Suprapubic skin (tissue), 4 donors: ENCODE data around the gene CXorf38. TPM values are rescaled to one million over a fixed set of nuclear protein-coding genes. Genes with fewer than 3 reads are reported as not detected.

Experiments
- DNase-seq, 2 donors: peaks; one replicate each; pipeline ENCODE4 v3.0.0-alpha.2; 2019; ENCODE audit warnings: low spot score in 2 of 2
- H3K27ac ChIP-seq: fragments of 200-600 bp; sonication (generic); one replicate; pipeline ENCODE4 v1.5.1; 2019
- H3K27me3 ChIP-seq: fragments of 200-600 bp; sonication (generic); one replicate; pipeline ENCODE4 v1.5.1; 2019
- H3K36me3 ChIP-seq: fragments of 200-600 bp; sonication (generic); one replicate; pipeline ENCODE4 v1.5.1; 2019
- H3K4me1 ChIP-seq: fragments of 200-600 bp; sonication (generic); one replicate; pipeline ENCODE4 v1.5.1; 2019
- H3K4me3 ChIP-seq: fragments of 200-600 bp; sonication (generic); one replicate; pipeline ENCODE4 v1.5.1; 2019; ENCODE audit warnings: mild to moderate bottlenecking
- H3K9me3 ChIP-seq: fragments of 200-600 bp; sonication (generic); one replicate; pipeline ENCODE4 v1.5.1; 2019
- CTCF ChIP-seq, 2 donors: fragments of 200-600 bp in 1 of 2; fragments of 450-650 bp in 1 of 2; sonication (generic) in 1 of 2; IDR thresholded peaks; one replicate each; pipeline ENCODE4 v1.5.1; 2016 to 2019; ENCODE audit warnings: antibody characterized with exemption in 2 of 2, mild to moderate bottlenecking in 1 of 2, moderate library complexity in 1 of 2
- EP300 ChIP-seq: sonication (generic); formaldehyde crosslinking; IDR thresholded peaks from one replicate; pipeline ENCODE4 v1.6.1; 2017; ENCODE audit warnings: antibody characterized with exemption
- POLR2A ChIP-seq, 2 donors: fragments of 450-650 bp; IDR thresholded peaks; one replicate each; pipeline ENCODE4 v1.6.1; 2017; ENCODE audit warnings: antibody characterized with exemption in 2 of 2, mild to moderate bottlenecking in 2 of 2, moderate library complexity in 2 of 2
- POLR2AphosphoS5 ChIP-seq, 3 donors: sonication (generic); formaldehyde crosslinking; IDR thresholded peaks; one replicate each; pipeline ENCODE4 v1.6.1; 2017; ENCODE audit warnings: antibody characterized with exemption in 3 of 3
- whole genome bisulfite sequencing: methylation state at CpG from one replicate; pipeline ENCODE4 v1.1.5; 2018; 5-methylcytosine and 5-hydroxymethylcytosine counted together
- total RNA-seq, 4 donors: library from RNA; depleted of rRNA; stranded (reverse); fragments of >200 nt; gene quantifications; one replicate each; pipeline ENCODE4 v1.1.0, GENCODE V29; 2016

Gene CXorf38, protein sequence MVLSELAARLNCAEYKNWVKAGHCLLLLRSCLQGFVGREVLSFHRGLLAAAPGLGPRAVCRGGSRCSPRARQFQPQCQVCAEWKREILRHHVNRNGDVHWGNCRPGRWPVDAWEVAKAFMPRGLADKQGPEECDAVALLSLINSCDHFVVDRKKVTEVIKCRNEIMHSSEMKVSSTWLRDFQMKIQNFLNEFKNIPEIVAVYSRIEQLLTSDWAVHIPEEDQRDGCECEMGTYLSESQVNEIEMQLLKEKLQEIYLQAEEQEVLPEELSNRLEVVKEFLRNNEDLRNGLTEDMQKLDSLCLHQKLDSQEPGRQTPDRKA
- 10 to 100 TPM in 3 of 4 donors, 1 to 10 TPM in 1; 9.8 to 15.6 (median 12.1) TPM for total RNA-seq

GRCh38 chrX:40647307-40648197 lies at the start of gene CXorf38:
Gene CXorf38 (minus strand): TSS chrX:40647561. CDS start chrX:40647520, 41 bp downstream.
- Histone ChIP-seq H3K27ac (peak within 1 kb of the TSS; percentile 83), H3K4me3 (peak within 1 kb of the TSS; percentile 83), H3K27me3 (no peaks in the 10 kb centered on the region), H3K9me3 (no peaks in the 10 kb centered on the region), H3K36me3 (no peaks in the 10 kb centered on the region), H3K4me1 (peaks cover 22% of the 10 kb centered on the region)
- WGBS = 11% methylated on average over 58 of the region's 66 CpGs
- peak in 1 of 2 donors; percentile 15 for TF ChIP-seq POLR2A (IDR thresholded peaks at IDR 0.05)
- TF ChIP-seq CTCF (IDR thresholded peaks at IDR 0.05) = no peak
- TF ChIP-seq POLR2AphosphoS5 (IDR thresholded peaks at IDR 0.05) = no peak
- no peak for TF ChIP-seq EP300
- DNase-seq = peak; percentile 89 to 95

GRCh38 chrX:40694802-40695201 lies 47.4 kb upstream of the CXorf38 start:
- Histone ChIP-seq H3K27ac (no peak overlapping the region), H3K9me3 (no peaks in the 10 kb centered on the region), H3K27me3 (no peaks in the 10 kb centered on the region), H3K4me1 (no peaks in the 10 kb centered on the region), H3K36me3 (peaks cover 19% of the 10 kb centered on the region), H3K4me3 (no peak overlapping the region)
- TF ChIP-seq POLR2AphosphoS5 (IDR thresholded peaks at IDR 0.05) (no peak), POLR2A (IDR thresholded peaks at IDR 0.05) (no peak), CTCF (IDR thresholded peaks at IDR 0.05) (no peak), EP300 (no peak)
- WGBS = 100% methylated on average over 1 of the region's 1 CpG
- DNase-seq = no peak

GRCh38 chrX:40688929-40689328 lies 41.6 kb upstream of the CXorf38 start:
- Histone ChIP-seq H3K27ac (no peak overlapping the region), H3K36me3 (peaks cover 19% of the 10 kb centered on the region), H3K4me3 (no peak overlapping the region), H3K4me1 (no peaks in the 10 kb centered on the region), H3K9me3 (no peaks in the 10 kb centered on the region), H3K27me3 (no peaks in the 10 kb centered on the region)
- DNase-seq = no peak
- TF ChIP-seq POLR2A (IDR thresholded peaks at IDR 0.05) (no peak), EP300 (no peak), CTCF (IDR thresholded peaks at IDR 0.05) (no peak), POLR2AphosphoS5 (IDR thresholded peaks at IDR 0.05) (no peak)

- Histone ChIP-seq H3K36me3 (peaks cover 19% of the 10 kb centered on the region), H3K4me3 (no peak overlapping the region), H3K27ac (no peak overlapping the region), H3K9me3 (no peaks in the 10 kb centered on the region), H3K4me1 (no peaks in the 10 kb centered on the region), H3K27me3 (no peaks in the 10 kb centered on the region)
- TF ChIP-seq POLR2AphosphoS5 (IDR thresholded peaks at IDR 0.05) (no peak), POLR2A (IDR thresholded peaks at IDR 0.05) (no peak), CTCF (IDR thresholded peaks at IDR 0.05) (no peak), EP300 (no peak)
- DNase-seq = no peak
- WGBS = 89% methylated on average over 3 of the region's 3 CpGs
Measured at GRCh38 chrX:40687169-40687568, 39.8 kb upstream of the CXorf38 start.

DNA sequence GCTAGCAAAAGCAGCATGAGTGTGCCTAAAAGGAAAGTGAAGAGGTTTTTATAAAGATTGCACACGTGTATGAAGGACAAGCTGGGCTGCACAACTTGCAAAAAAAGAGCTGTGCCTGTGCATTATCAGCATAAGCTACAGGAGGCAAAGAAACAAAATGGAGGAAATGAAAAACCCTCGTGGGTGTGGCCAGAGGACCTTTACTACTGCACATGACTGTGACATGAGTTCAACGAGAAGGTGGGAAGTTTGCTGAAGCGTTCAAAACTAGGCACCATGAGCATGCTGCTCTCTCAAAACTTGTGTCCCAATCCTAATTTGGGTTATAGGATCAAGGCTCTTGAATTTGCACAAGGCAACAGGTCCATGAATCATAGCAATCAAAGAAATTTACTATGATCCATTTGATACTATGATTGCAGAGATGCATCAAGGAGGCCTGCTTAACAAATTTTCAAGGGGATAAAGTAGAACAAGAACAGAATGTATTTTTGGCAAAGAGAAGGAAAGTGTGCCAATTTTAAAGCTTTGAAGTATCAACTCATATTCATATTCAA lies 38.1 kb upstream of the CXorf38 start:
- Histone ChIP-seq H3K27ac (no peak overlapping the region), H3K9me3 (no peaks in the 10 kb centered on the region), H3K4me1 (no peaks in the 10 kb centered on the region), H3K27me3 (no peaks in the 10 kb centered on the region), H3K4me3 (no peak overlapping the region), H3K36me3 (peaks cover 22% of the 10 kb centered on the region)
- DNase-seq = no peak
- no peak for TF ChIP-seq EP300
- WGBS = 65% methylated on average over 4 of the region's 4 CpGs
